ENCODE measurements around the gene LSM7.

- TF ChIP-seq POLR2AphosphoS5 (IDR thresholded peaks at IDR 0.05): no peak
- TF ChIP-seq POLR2A (IDR thresholded peaks at IDR 0.05): no peak
- peak in 1 of 3 donors; percentile 10 for TF ChIP-seq CTCF (IDR thresholded peaks at IDR 0.05)
These were observed 8.9 kb upstream of the LSM7 start for GRCh38 chr19:2337329-2337707.

All from breast epithelium (tissue), 3 donors.